GM21717 (cell line): ENCODE data around the gene ZBTB47.

Experiments used
- ATAC-seq: cut with Tn5 transposase; IDR thresholded peaks from one replicate; pipeline ENCODE4 v1.9.1; 2021; ENCODE audit warnings: mild to moderate bottlenecking, moderate library complexity; ENCODE audit not compliant: unreplicated experiment

The ZBTB47 gene

GRCh38 chr3:42652611-42653302 lies 740 bp upstream of the ZBTB47 start:
- ATAC-seq = peak; percentile 44

GRCh38 chr3:42653303-42653559 lies 266 bp upstream of the ZBTB47 start:
- ATAC-seq = no peak

- no peak for ATAC-seq
Measured at GRCh38 chr3:42654331-42655201, 1.1 kb downstream of the ZBTB47 start.

GRCh38 chr3:42655331-42655888 lies 1.9 kb downstream of the ZBTB47 start:
- no peak for ATAC-seq

GRCh38 chr3:42655980-42656679 lies 2.6 kb downstream of the ZBTB47 start:
- no peak for ATAC-seq

- ATAC-seq = no peak
Measured at GRCh38 chr3:42656680-42657610, 3.4 kb downstream of the ZBTB47 start.

GRCh38 chr3:42657675-42658074 lies 4.2 kb downstream of the ZBTB47 start:
- ATAC-seq = no peak

- no peak for ATAC-seq
Measured at GRCh38 chr3:42658091-42658770, 4.7 kb downstream of the ZBTB47 start.

- no peak for ATAC-seq
Measured at GRCh38 chr3:42658771-42659390, 5.4 kb downstream of the ZBTB47 start.

GRCh38 chr3:42659451-42660130 lies 6.1 kb downstream of the ZBTB47 start:
- ATAC-seq = no peak

- ATAC-seq = no peak
Measured at GRCh38 chr3:42660131-42660715, 6.7 kb downstream of the ZBTB47 start.

- ATAC-seq = no peak
Measured at GRCh38 chr3:42660898-42661297, 7.4 kb downstream of the ZBTB47 start.

- ATAC-seq = no peak
Measured at GRCh38 chr3:42661593-42662022, 8.1 kb downstream of the ZBTB47 start.

GRCh38 chr3:42662037-42662812 lies 8.7 kb downstream of the ZBTB47 start:
- ATAC-seq = no peak

- ATAC-seq = no peak
Measured at GRCh38 chr3:42662813-42663535, 9.5 kb downstream of the ZBTB47 start.

- ATAC-seq = no peak
Measured at GRCh38 chr3:42663581-42664437, 10.3 kb downstream of the ZBTB47 start.
